ENCODE measurements around the gene PIEZO2.

The PIEZO2 gene

DNA sequence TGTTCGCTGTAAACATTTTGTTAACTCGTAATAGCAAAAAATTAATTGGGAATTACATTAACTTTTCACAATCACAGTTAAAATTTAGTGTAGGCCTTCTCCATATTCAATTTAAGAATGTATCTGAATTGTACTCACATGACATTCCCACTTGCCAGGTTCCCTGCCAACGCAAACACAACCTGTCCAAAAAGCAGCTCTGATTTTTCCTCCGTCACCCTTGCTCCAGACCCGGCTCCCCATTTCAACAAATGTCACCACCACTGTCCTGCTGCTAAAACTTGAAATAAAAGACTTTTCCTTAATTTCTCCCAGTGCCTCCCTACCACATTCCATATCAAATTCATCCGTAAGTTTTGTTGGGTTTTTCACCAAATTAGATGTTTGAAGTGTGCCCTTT is 120.3 kb downstream of the PIEZO2 start:
- no peaks in the 10 kb centered on the region for H3K36me3 ChIP-seq (ENCODE audit: control insufficient read depth in 2 of 2, insufficient read depth in 1 of 2, low read length in 2 of 2)
- H3K4me1 ChIP-seq (ENCODE audit: control insufficient read depth, insufficient read depth, low read length): no peaks in the 10 kb centered on the region
- ChIA-PET POLR2A (no interaction called here), CTCF (interaction anchor here (1.4 to 3.0 kb wide), 2 partner anchors 12 to 177 kb away, joined by 5 to 28 read pairs; no protein-coding TSS in a partner anchor)
- H3K9me3 ChIP-seq (ENCODE audit: control insufficient read depth, insufficient read depth, low read depth, low read length): no peaks in the 10 kb centered on the region
- TF ChIP-seq ZNF501 (tag by site-specific recombination; IDR thresholded peaks at IDR 0.05): no peak
- no peak for TF ChIP-seq ZNF26 (tag by site-specific recombination; IDR thresholded peaks at IDR 0.05)
- TF ChIP-seq BCL6B (tag by site-specific recombination; IDR thresholded peaks at IDR 0.05): no peak
- TF ChIP-seq ZBTB20 (tag by site-specific recombination; IDR thresholded peaks at IDR 0.05): no peak
- TF ChIP-seq PATZ1 (tag by site-specific recombination; IDR thresholded peaks at IDR 0.05): no peak
- no peak for TF ChIP-seq ZNF112 (tag by site-specific recombination; IDR thresholded peaks at IDR 0.05)
- no peak overlapping the region for H3K27ac ChIP-seq (ENCODE audit: extremely low read depth, low read depth, low read length)
- H3K4me3 ChIP-seq (ENCODE audit: low read depth, low read length): no peak overlapping the region

DNA sequence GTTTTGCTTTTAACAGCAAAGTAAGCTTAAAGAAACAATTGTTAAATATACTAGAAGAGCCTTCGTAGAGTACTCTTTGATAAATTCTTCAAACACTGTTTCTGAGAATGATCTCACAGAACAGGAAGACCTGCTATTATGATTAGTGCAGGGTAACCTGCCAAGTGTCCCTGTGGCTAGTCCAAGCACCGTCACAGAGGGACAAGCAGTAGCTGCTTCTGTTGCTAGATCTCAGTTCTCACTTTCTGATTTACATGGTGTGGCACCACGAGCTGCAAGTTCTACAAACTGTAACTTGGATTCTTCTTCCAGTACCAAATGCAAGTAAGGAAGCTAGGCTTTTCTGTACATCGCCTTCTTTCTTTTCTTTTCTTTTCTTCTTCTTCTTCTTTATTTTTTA is 121.5 kb downstream of the PIEZO2 start:
- ChIA-PET CTCF (interaction anchor here (0.9 to 3.0 kb wide), 3 partner anchors 11 to 176 kb away, joined by 4 to 28 read pairs (median 5); no protein-coding TSS in a partner anchor), POLR2A (no interaction called here)
- no peaks in the 10 kb centered on the region for H3K9me3 ChIP-seq (ENCODE audit: control insufficient read depth, insufficient read depth, low read depth, low read length)

GRCh38 chr18:11025671-11026070 is 123.7 kb downstream of the PIEZO2 start:
- no peaks in the 10 kb centered on the region for H3K4me1 ChIP-seq (ENCODE audit: control insufficient read depth, insufficient read depth, low read length)
- no peaks in the 10 kb centered on the region for H3K36me3 ChIP-seq (ENCODE audit: control insufficient read depth in 2 of 2, insufficient read depth in 1 of 2, low read length in 2 of 2)
- ChIA-PET CTCF (interaction anchor here (1.4 kb wide), 1 partner anchor 14 kb away, joined by 4 read pairs; no protein-coding TSS in a partner anchor), POLR2A (no interaction called here)
- no peak overlapping the region for H3K27ac ChIP-seq (ENCODE audit: extremely low read depth, low read depth, low read length)
- H3K9me3 ChIP-seq (ENCODE audit: control insufficient read depth, insufficient read depth, low read depth, low read length): no peaks in the 10 kb centered on the region
- no peak overlapping the region for H3K4me3 ChIP-seq (ENCODE audit: low read depth, low read length)
- TF ChIP-seq TRIM28 (IDR thresholded peaks at IDR 0.05; ENCODE audit: borderline replicate concordance, low read length) (no peak), SP3 (tag by site-specific recombination; IDR thresholded peaks at IDR 0.05) (no peak), ZNF114 (tag by site-specific recombination; IDR thresholded peaks at IDR 0.05) (no peak), ZNF274 (IDR thresholded peaks at IDR 0.05; ENCODE audit: low read length) (no peak), ZNF274 (tag by site-specific recombination; IDR thresholded peaks at IDR 0.05; ENCODE audit: borderline replicate concordance) (no peak), ZNF248 (tag by site-specific recombination; IDR thresholded peaks at IDR 0.05) (no peak), GLIS1 (tag by site-specific recombination; IDR thresholded peaks at IDR 0.05) (no peak), BCL6B (tag by site-specific recombination; IDR thresholded peaks at IDR 0.05) (no peak), GLIS2 (tag by site-specific recombination; IDR thresholded peaks at IDR 0.05) (no peak)
- TF ChIP-seq, protein P1, sequence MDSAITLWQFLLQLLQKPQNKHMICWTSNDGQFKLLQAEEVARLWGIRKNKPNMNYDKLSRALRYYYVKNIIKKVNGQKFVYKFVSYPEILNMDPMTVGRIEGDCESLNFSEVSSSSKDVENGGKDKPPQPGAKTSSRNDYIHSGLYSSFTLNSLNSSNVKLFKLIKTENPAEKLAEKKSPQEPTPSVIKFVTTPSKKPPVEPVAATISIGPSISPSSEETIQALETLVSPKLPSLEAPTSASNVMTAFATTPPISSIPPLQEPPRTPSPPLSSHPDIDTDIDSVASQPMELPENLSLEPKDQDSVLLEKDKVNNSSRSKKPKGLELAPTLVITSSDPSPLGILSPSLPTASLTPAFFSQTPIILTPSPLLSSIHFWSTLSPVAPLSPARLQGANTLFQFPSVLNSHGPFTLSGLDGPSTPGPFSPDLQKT (IDR thresholded peaks at IDR 0.05; ENCODE audit: borderline replicate concordance, low read depth, low read length): no peak

More for the DNA sequence above, 121.5 kb downstream of the PIEZO2 start:
- Histone ChIP-seq H3K4me1 (ENCODE audit: control insufficient read depth, insufficient read depth, low read length) (no peaks in the 10 kb centered on the region), H3K27ac (ENCODE audit: extremely low read depth, low read depth, low read length) (no peak overlapping the region), H3K4me3 (ENCODE audit: low read depth, low read length) (no peak overlapping the region), H3K36me3 (ENCODE audit: control insufficient read depth in 2 of 2, insufficient read depth in 1 of 2, low read length in 2 of 2) (no peaks in the 10 kb centered on the region)
- TF ChIP-seq ZNF621 (tag by site-specific recombination; IDR thresholded peaks at IDR 0.05) (no peak), ZNF654 (tag by site-specific recombination; IDR thresholded peaks at IDR 0.05; ENCODE audit: low read depth) (no peak), ZNF747 (tag by site-specific recombination; IDR thresholded peaks at IDR 0.05) (no peak), IKZF3 (tag by site-specific recombination; IDR thresholded peaks at IDR 0.05) (no peak), BCL11B (tag by site-specific recombination; IDR thresholded peaks at IDR 0.05; ENCODE audit: low read depth) (no peak)
